HL-60/S4 treated with phorbol 12-myristate 13-acetate at 8.2 ng/mL for 4 days and 3 days (cell line): ENCODE data around the gene CUEDC2.

Experiments
- in situ Hi-C: fragments of 300-500 bp; cut with MboI; formaldehyde crosslinking; loops from 2 replicates; pipeline ENCODE4 v1.15.0; 2022; ENCODE audit warnings: low sequenced_read_pairs

Gene CUEDC2, protein sequence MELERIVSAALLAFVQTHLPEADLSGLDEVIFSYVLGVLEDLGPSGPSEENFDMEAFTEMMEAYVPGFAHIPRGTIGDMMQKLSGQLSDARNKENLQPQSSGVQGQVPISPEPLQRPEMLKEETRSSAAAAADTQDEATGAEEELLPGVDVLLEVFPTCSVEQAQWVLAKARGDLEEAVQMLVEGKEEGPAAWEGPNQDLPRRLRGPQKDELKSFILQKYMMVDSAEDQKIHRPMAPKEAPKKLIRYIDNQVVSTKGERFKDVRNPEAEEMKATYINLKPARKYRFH

DNA sequence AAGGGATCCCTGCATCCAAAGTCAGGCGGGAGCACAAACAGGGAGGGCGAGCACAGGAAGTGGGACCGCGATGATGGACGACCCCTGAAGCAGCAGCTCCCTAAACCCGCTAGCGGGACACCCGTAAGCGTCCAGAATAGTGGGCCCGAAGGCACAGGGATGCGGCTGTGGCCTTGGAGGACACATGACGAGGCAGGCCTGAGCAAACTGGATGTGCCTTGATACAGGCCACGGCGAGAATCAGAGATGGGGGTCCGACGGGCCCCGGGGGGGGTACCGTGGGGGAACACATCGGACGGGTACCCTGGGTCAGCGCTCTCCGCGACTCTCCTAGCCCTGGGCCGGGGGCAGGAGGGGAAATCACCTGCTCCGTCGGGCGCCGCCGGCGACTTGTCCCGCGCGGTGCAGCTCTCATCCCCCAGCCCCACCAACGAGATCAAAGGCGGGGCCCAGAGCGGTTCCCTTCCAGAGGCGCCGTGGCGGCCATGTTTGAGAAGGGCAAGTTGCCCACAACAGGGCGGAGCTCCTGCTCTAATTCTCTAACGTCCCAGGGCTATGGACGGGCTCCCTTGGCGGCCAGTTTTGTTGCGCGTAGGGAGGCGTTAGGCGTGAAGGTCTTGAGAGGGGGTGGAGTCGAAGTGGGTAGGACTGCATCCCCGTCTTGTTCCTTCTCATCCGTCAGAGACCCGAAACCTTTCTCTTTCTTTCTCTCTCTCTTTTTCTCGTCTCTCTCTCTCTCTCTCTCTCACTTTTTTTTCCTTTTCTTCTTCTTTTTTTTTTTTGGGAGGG lies at the start of gene CUEDC2:
Gene CUEDC2 (minus strand): TSS at position 413 of the 789 bp plus-strand sequence. CDS start 7,386 bp downstream, outside the sequence.
- in situ Hi-C loops = no loop called here

GRCh38 chr10:102480396-102480795 lies 48.0 kb upstream of the CUEDC2 start:
- in situ Hi-C loops = loop anchor here (25.0 kb wide), 1 partner anchor 243 kb away; the partner anchor contains the start of genes ELOVL3, GBF1 and PITX3

DNA sequence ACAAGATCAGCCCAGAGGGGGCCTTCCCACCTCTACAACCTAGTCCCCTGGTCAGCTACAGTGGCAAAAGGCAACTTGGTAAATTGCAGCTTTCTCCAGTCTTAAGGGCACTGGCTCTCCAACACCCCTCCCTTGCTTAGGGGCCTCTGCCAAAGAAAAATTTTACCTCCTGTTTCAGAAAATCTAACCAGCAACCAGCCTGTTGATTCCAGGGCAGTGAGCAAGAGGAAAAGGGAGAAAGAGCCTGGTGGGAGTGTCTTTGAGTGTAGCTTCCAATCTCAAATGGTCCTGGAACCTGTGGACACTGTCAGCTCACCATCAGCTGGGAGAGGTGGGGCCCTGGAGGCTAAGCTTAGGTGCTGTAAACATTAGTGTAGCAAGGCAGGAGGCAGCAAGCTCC lies 47.3 kb upstream of the CUEDC2 start:
- in situ Hi-C loops = loop anchor here (25.0 kb wide), 1 partner anchor 242 kb away; the partner anchor contains the start of genes ELOVL3, GBF1 and PITX3

GRCh38 chr10:102476466-102477141 lies 44.2 kb upstream of the CUEDC2 start:
- in situ Hi-C loops = loop anchor here (25.0 kb wide), 1 partner anchor 239 kb away; the partner anchor contains the start of genes ELOVL3, GBF1 and PITX3

DNA sequence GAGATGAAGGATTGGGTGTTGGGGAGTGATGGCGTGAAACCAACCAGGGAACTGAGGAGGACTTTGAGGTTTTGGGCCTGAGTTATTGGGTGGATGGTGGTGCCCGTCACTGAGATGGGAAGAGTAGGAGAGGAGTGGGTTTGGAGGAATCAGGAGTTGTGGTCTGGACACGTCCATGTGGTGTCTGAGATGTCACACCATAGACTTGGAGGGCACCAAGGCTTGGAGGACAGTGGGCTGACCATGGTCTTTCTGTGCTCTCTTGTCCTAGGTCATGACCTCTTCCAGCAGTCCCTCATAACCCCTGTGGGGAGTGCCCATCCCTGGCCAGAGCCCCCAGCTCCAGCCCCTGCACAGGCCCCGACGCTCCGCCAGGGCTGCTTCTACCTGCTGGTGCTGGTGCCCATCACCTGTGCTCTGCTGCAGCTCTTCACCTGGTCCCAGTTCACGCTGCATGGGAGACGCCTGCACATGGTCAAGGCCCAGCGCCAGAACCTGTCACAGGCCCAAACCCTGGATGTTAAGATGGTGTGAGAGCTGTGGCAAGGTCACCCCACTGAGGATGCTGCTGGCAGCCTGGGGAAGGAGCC lies 43.2 kb upstream of the CUEDC2 start:
- in situ Hi-C loops = loop anchor here (25.0 kb wide), 1 partner anchor 238 kb away; the partner anchor contains the start of genes ELOVL3, GBF1 and PITX3

- in situ Hi-C loops = no loop called here
Measured at GRCh38 chr10:102473445-102474331, 41.3 kb upstream of the CUEDC2 start.

DNA sequence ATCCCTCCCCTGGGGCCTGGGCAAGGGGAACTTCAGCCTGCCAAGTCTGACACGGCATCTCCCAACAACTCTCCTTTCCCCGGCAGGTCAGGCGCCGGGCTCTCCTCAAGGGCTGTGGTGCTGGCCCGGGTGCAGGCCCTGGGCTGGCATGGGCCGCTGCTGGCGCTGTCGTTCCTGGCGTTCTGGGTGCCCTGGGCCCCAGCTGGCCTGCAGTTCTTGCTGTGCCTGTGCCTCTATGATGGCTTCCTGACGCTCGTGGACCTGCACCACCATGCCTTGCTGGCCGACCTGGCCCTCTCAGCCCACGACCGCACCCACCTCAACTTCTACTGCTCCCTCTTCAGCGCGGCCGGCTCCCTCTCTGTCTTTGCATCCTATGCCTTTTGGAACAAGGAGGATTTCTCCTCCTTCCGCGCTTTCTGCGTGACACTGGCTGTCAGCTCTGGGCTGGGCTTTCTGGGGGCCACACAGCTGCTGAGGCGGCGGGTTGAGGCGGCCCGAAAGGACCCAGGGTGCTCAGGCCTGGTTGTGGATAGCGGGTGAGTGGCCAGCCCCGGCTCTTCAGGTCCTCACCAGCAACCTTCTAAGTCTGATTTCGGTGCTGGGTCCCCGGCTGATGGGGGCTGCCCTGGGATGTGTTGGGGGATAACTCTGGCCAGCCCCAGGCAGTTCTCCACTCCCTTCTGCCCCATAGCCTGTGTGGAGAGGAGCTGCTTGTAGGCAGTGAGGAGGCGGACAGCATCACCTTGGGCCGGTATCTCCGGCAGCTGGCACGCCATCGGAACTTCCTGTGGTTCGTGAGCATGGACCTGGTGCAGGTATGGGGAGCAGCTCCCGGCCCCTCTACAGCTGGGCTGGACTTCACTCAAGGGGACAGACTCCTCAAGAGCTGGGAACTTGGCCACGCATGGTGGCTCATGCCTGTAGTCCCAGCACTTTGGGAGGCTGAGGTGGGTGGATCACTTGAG lies 38.5 kb upstream of the CUEDC2 start:
- in situ Hi-C loops = no loop called here

- in situ Hi-C loops = no loop called here
Measured at GRCh38 chr10:102468683-102469082, 36.3 kb upstream of the CUEDC2 start.

DNA sequence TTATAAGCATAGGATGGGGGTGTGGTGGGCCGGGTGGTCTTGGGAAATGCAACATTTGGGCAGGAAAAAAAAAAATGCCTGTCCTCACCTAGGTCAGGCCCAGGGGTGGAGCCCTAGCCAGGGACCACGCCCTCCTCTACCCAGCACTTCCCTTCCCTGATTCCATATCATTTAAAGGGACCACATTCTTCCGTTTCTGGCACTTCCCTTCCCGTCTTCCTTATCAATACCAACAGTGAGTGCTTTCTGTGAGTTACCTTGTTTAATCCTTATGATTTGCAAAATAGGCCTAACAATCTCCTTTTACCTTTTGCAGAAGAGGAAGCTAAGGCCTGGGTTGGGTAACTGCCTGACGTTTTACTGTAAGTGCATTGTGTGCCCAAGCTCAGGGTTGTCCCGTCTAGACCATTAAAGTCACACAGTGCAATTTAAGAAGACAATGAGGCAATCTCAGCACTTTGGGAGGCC lies 35.6 kb upstream of the CUEDC2 start:
- in situ Hi-C loops = no loop called here

- in situ Hi-C loops = no loop called here
Measured at GRCh38 chr10:102467318-102467717, 34.9 kb upstream of the CUEDC2 start.

DNA sequence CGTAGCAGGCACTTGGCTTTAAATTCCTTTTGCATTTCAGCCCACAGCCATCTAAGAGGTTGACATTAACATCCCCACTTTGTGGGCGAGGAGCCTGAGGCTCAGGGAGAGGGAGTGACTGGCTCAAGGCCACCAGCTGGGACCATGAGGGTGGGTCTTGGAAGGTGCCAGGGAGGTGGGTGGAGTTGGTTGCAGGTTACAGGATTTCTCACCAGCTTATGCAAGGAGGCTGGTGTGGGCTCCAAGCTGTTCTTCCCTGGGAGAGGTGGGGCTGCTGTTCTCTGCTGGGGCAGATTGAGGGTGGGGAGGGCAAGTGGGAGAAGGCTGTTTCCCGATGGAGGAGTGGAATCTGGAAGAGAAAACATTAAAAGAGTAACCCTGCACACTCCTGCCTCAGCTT lies 33.1 kb upstream of the CUEDC2 start:
- in situ Hi-C loops = no loop called here

- in situ Hi-C loops = no loop called here
Measured at GRCh38 chr10:102463983-102464382, 31.6 kb upstream of the CUEDC2 start.

DNA sequence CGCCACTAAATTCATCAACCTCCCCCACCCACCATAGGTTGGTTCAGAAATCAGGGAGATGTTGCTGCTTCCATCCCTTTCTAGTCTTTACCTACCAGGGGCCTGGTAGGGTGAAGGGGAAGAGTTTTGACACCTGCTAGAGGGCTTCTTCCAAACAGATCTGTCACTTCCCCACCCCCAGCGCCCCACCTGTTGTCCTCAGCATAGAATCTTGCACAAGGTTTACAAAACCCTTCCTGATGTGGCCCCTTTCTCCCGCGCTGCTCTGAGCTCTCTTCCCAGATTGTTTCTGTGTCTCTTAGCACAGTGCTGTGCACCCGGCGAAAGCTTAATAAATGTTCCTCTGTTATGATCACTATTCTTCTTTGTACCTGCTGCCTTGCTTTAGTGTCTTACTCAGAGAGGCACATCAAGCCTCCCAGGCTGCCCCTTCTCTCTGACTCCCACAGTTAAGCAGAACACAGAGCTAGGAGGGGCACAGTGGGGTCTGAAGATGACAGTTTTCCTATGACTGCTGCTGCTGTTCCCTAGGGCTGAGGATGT lies 30.2 kb upstream of the CUEDC2 start:
- in situ Hi-C loops = no loop called here

- in situ Hi-C loops = no loop called here
Measured at GRCh38 chr10:102461187-102462054, 29.0 kb upstream of the CUEDC2 start.

DNA sequence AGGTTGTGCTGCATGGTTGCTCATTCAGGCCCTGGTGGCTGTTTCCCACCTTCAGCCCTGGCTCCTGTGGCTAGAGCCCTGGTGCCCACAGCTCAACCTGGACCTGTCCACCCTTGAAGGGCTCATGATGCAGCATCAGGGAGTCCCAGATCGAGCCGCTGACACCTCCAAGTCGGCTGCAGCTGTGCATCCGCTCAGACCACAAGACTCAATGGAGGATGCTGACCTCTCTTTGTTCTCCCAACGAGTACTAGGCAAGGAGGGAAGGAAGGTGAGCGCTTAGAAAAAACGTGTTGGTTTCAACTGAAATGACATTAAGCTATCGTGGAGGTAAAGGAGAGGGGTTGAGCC lies 28.4 kb upstream of the CUEDC2 start:
- in situ Hi-C loops = no loop called here

- in situ Hi-C loops = no loop called here
Measured at GRCh38 chr10:102458656-102459055, 26.3 kb upstream of the CUEDC2 start.

DNA sequence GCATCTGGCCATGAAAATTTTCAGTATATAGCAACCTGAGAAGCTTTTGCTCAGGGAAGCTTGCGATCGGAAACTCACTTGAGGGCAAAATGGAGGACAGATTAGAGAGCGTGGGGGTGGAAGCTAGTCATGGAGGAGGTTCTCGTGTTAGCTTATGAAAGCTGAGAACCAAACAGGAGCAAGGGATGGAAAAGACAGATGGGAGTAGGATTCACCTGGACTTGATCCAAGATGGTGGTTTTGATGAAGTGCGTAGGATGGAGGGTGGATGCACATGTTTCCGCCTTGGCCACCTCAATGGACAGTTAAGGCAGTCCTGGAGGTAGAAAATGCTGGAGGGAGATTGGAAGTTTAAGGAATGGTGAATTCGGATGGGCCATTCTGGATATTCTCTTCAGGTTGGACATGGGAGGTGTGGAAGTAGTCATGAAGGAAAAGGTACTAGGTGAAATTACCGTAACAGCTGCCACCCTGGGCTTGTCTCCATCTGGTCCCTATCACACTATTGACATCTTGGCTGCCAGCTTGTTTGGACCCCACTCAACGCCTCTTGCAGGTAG lies 25.3 kb upstream of the CUEDC2 start:
- in situ Hi-C loops = no loop called here
